HG03064 (cell line): ENCODE measurements around the gene CCDC152.
"Not testable (repeated sequence)": the region's sequence is repeated elsewhere in the genome, so short reads cannot be mapped to it uniquely, and the experiment has no call there.

Experiments used
- ATAC-seq: cut with Tn5 transposase; IDR thresholded peaks from one replicate; pipeline ENCODE4 v1.9.1; 2021; ENCODE audit warnings: low read depth; ENCODE audit not compliant: unreplicated experiment

The CCDC152 gene

GRCh38 chr5:42843675-42844292 lies 87.2 kb downstream of the CCDC152 start:
- no peak for ATAC-seq

DNA sequence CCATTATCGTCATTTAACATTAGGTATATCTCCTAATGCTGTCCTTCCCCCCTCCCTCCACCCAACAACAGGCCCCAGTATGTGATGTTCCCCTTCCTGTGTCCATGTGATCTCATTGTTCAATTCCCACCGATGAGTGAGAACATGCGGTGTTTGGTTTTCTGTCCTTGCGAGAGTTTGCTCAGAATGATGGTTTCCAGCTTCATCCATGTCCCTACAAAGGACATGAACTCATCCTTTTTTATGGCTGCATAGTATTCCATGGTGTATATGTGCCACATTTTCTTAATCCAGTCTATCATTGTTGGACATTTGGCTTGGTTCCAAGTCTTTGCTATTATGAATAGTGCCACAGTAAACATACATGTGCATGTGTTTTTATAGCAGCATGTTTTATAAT lies 87.8 kb downstream of the CCDC152 start:
- ATAC-seq: not testable (repeated sequence)

DNA sequence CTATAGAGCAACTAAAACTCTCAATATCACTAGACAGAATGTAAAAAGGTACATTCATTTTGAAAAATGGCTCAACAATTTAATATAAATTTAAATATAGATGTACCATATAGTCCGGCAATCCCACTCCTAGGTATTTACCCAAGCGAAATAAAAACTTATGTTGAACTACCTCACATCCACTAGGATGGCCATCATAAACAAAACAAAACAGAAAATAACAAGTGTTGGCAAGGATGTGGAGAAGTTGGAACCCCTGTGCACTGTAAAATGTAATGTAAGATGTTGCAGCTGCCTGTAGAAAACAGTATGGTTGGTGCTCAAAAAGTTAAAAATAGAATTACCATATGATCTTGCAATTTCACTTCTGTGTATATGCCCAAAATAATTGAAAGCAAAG lies 91.9 kb downstream of the CCDC152 start:
- ATAC-seq: no peak

GRCh38 chr5:42851481-42851880 lies 94.9 kb downstream of the CCDC152 start:
- no peak for ATAC-seq
